Measurements from ENCODE around the gene ZNF664.

DNA sequence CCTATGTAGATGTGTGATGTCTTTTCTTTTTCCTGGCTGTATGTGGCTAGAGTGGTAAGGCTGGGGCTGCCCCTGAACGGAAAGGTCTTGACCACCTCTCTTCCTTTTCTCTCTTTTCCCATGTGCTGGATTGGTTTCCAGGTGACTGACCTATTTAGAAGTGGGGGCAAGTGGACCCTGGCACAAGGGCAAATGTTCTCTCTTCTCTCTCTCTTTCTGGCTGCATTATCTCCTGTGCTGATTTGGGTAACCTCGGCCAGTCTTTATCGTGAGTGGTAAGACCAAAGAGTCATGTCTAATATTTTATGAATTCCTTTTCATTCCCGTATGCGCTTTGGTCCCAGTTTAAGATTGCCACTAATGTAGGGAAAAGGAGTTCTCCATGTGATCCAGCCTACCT, 16.2 kb downstream of the ZNF664 start:
- TF ChIP-seq POLR2A (IDR thresholded peaks at IDR 0.05; ENCODE audit: low read length) (no peak), GATA1 (IDR thresholded peaks at IDR 0.05; ENCODE audit: low read depth, low read length) (no peak)

Measured in erythroblast (primary cell).